SKM-1 (cell line): ENCODE results near the gene VGLL4.
"Not testable (repeated sequence)": the region's sequence is repeated elsewhere in the genome, so short reads cannot be mapped to it uniquely, and the experiment has no call there.

Experiments
- DNase-seq: peaks from one replicate; lab custom pipeline; 2025; ENCODE audit not compliant: unreplicated experiment; lab: John Stamatoyannopoulos, UW

Gene VGLL4

DNA sequence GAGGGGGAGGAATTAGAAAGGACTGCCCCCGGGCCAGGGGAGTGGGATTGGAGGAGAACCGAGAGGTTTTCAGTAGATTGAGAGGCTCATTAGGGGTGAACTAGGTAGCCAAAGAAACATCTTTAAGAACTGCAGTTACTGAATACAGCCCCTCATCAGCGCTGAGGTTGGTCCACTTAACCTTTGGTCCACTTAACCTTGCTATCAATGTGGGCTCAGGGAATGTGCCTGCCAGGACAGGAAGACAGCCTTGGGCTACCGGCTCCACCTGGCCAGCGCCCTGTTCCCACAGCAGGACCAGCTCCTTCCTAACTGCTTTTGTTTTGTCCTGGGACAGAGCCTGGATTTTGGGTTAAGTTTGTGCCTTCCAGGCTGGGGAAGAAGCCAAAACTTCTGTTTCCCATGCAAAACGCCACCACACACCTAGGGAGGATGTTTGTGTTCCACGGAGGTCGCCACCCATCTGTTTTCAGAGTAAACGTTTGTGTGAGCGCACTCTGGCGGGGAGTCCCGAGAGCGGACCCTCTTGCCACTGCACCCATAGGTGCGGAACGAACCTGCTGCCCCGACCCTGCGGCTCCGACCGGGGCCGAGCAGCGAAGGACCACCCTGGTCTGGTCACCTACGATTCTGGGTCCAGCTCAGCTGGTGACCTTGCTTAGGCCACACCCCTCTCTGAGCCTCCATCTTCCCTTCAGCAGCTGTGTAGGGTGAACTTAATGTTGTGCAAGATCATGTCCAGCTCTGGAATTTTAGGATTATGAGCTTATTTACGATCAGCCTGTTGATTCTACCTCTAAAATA is 107.4 kb downstream of the VGLL4 start:
- no peak for DNase-seq

DNA sequence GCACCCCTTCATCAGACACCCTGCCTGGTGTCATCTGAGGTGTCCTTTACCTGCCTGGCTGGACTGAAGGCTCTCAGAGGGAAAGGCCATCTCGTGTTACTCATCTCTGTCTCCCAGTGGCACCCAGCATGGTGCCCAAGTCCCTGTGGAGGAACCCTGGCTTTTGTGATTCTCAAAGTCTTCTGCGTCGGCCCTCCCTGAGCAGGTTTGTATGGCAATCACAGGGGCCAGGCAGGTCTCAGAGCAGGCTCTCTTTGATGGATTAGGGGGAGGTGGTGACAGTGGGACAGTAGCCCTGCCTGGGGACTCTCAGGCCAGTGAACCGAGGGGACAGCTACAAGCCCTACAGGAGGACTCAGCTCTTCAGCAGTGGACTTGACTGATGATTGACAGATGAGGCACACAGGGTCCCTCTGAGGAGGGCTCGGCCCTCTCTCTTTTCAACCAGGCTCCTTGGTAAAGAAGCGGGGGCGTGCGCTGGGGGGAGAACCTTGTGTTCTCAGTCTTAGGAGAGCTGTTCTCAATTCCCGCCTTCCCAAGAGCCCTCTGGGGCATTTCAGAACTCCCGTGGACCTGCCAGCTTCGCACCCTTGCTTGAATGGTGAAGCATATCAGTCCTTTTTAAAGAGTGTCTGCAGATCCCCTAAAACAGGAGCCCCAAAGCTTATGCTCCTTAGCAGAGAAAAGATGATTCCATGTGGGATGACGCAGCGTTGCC is 108.3 kb downstream of the VGLL4 start:
- DNase-seq = no peak

DNA sequence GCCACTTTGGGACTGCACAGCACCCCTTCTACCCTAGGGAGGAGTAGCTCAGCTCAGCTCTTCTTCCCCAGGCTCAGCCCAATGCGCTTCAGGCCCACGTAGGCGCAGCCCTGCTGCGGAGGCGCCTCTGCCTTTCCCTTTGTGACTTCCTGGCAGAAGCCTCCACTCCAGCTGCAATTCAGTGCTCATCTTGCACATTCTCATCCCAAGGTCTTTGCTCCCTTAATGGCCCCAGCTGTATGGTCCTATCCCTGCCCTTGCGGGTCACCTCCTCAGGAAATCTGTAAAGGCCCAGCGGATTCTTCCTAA is 109.0 kb downstream of the VGLL4 start:
- DNase-seq = no peak

DNA sequence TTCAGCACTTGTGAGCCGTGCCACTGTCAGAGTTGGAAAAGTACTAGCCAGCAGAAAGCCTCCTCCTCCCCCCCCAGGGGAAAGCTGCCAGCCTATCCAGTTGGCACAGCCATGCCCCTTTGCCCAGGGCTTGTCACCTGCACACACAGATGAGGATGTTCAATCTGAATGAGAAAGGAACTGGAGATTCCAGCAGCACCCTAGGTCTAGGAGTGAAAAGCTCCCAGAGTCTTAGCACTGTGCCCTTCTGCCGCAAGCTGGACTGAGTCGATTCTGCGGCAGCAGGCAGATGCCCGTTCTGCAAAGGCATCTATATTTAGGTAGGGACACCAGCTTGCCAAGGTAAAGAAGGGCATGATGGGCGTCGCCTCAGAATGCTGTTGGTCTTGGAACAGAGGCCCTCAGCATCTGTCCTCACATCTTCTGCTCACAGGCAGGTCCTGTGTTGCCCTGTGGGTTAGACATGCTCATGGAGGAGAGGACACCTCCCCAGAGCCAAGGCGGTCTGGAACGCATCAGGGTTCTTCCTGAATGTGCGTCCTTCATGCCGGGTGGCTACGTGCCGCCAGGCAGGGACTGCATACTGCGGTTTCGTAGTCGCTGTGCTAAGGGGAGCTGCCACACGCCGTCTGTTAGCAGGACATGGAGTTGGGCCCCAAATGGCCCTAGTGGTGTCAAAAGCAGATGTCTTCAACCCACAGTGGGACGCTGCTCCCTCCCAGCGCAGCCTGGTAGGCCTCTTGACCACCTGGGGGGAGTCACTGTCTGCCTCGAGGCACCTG is 109.5 kb downstream of the VGLL4 start:
- no peak for DNase-seq

DNA sequence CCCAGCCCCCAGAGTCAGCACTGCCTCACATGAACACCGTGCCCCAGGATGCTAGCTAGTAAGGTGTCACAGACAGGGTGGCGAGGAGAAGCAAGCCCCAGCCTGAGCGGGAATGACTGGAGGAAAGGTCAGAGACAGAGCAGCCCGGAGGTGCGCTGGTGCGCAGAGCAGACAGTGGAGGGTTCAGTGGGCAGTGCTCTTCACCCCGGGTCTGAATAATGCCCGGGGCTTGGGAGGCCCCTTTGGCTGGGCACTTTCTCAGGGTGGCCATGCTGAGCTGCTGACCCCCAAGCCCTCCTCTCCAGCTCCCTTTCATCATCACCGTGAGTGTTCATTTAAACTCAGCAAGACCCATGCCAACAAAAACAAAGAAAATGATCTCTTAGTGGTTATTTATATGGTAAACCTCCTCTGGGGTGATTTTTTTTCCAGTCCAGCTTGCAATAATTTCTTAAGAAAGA is 110.8 kb downstream of the VGLL4 start:
- no peak for DNase-seq

DNA sequence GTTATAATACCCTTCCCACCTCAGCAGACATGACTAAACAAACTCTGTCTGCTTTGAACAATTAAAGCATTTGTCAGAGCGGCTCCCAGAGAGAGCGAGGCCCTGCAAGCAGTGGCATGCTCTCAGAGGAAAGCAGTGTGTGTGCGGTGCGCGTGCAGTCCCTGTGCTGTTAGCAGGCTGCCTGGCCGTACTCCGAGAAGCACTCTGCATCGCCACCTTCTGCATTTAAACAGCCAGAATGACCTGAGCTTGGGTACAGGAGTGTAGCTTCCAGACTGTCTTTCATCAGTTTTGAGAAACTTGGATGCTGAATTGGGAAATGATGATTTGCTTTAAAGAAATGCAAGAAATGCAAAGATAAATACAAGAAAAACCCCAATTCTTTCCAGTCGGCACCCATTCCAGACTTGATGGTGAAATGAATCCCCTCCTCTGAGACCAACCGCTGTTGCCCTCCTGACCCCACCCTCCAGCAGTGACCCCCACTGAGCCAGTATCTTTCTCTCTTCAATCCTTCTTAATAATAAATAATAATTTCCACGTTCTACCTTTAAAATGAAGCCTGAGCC is 113.5 kb downstream of the VGLL4 start:
- DNase-seq = no peak

DNA sequence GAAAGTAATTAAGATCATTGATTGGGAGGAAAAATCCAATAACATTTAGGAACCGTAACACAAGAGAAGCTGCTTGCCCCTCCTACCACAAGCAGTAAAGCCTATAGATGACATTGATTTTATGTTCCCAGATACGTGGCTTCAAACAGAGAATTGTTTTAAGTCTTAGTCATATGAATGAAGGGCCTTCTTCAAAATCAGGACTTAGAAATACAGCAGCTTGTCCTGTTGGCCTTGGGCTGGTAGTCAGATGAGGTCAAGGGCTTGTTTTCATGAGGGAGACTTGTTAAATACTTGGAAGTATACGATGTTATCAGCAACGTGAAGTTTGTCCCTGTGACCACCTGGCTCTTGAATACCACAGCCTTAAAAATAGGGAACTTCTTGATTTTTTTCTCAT is 114.4 kb downstream of the VGLL4 start:
- no peak for DNase-seq

DNA sequence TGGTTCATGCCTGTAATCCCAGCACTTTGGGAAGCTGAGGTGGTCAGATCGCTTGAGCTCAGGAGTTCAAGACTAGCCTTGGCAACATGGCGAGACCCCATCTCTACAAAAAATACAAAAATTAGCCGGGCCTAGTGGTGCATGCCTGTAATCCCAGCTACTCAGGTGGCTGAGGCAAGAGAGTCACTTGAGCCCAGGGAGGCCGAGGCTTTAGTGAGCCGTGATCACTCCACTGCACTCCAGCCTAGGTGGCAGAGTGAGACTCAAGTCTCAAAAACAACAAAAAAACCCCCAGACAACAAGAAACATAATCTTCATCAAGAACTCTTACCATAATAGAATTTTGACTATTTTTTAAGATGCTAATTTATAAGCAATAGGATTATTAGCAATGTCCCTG is 117.6 kb downstream of the VGLL4 start:
- DNase-seq = not testable (repeated sequence)

DNA sequence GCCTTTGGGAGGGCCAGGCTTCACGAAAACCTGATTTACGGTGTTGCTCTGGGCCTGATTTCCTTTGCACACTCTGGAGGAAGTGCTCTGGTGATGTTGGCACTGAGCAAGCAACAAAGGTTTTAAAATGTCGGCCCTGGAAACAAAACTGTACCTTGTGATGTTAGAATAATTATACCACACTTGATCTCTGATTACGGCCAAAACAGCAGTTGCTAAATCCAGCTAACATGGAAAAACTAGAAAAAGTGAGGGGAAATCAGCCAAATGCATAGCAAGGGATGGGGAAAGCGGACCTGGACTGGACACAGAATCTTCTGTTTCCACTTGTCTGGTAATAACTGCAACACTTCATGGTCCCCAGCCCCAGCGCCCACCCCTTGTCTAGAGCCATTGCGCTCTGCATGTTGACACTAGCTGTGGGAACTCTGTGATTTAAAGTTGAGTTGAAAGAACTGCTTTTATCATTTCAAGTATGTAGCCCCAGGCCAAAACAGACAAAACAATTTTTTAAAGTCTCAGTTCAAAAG is 120.1 kb downstream of the VGLL4 start:
- no peak for DNase-seq

DNA sequence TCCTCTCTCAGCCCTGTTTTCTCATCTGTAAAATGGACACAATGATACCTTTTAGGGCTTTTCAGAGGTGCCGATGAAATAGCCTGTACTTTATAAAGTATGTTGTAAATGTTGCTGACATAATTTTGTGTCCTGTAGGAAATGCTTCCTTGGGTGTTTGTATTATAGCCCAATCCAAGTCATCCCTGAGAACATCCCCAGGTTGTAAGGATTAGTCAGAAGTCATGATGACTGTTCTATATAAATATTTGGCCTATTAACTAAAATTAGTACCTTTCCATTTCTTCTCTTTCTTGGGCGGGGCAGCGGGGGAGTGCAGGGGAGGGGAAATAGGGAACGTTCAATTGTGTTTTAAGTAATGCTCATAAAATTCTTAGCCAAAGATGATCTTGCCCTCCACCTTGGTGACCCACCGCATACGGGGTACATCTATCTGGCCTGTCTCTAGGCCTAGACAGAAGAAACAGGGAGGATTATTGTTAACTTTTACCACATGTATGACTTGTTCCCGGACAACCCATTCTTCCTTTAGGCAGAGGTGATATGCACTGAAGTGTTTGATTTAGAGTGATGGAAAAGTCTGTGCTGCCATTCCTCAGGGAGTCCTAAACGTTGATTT is 120.7 kb downstream of the VGLL4 start:
- DNase-seq = no peak

DNA sequence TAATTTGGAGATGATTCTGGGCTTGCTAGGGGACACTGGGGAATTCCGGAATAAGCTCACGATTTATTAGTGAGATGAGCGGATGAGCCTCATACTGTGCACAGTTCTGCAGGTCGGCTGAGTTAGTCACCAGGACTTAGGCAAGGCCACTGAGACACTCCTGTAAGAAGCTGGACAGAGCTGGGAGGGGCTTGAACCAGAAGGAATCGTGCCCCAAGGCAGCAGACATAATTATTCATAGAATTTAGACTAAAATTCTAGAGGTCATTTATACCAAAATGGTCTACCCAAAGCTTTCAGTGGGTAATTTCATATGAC is 121.4 kb downstream of the VGLL4 start:
- no peak for DNase-seq

DNA sequence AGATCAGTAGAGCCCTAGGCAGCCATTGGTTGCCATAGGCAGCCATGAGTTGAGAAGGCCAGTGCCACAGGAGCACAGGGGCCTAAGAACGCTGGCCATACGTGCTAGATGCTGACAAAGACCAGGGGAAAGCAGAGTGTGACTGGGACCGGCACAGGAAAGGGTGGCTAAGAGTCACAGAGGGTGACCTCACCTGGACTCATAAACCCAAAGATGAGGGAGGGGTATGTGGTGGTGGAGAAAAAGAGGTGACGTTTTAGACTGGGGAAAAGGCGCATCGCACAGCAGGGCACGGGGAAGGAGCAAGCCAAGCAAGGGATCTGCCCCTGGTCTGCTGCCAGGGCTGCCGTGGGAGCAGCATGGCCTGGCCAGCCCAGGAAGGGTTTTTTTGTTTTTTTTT is 122.5 kb downstream of the VGLL4 start:
- DNase-seq = no peak

DNA sequence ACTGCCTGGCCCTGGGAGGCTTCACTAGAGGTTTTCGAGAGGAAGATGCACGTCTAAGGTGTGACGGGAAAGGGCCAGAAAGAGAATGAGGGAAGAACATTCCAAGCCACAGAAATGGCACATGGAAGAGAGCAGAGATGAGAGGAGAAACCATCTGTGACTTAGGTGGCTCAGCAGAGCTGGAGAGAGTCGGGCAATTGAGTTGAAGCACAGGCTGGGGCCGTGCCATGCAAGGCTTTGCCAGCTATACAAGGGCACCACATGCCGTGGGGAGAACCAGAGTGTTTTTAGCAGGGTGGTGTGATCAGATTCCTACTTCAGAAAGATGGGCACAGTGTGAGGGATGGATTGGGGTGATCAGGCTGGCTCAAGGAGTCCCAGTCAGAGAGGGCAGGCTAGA is 126.1 kb downstream of the VGLL4 start:
- no peak for DNase-seq

DNA sequence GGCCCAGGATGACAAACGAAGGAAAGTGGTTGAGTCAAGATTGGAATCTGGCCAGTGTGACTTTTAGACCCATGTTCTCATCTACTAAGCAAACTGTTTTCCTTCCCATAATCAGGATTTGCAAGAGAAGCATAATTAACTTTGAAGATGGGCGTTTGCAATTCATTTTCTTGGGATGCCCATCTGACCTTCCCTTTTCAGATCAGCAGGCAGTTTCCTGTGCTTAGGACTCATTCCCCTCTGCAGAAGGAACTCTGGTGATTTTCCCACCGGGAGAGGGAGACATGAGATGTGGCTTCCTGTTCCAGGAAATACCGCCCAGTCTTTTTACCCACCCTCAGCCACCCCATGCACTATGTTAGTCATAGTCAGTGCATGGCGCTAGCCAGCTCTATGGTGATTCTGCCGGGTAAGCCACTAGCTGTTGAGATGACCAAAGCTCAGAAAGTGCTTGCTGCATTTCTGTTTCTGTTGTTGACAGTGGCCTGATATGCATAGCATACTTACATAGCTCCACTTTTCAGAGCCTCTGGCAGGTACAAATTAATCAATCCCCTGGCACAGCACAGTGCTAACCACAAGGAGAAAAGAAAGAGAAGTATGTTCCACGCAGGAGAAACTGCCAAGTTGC is 129.4 kb downstream of the VGLL4 start:
- no peak for DNase-seq

DNA sequence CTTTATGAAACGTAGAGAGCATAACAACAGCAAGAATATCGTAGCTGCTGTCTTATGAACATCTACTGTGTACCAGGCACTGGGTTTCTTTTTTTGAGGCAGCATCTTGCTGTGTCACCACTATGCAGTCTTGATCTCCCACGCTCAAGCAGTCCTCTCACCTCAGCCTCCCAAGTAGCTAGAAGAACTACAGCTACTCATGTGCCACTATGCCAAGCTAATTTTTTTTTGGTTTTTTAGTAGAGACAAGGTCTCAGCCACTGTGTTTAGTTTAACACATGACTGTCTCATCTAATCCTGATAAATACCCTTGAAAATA is 129.9 kb downstream of the VGLL4 start:
- no peak for DNase-seq

DNA sequence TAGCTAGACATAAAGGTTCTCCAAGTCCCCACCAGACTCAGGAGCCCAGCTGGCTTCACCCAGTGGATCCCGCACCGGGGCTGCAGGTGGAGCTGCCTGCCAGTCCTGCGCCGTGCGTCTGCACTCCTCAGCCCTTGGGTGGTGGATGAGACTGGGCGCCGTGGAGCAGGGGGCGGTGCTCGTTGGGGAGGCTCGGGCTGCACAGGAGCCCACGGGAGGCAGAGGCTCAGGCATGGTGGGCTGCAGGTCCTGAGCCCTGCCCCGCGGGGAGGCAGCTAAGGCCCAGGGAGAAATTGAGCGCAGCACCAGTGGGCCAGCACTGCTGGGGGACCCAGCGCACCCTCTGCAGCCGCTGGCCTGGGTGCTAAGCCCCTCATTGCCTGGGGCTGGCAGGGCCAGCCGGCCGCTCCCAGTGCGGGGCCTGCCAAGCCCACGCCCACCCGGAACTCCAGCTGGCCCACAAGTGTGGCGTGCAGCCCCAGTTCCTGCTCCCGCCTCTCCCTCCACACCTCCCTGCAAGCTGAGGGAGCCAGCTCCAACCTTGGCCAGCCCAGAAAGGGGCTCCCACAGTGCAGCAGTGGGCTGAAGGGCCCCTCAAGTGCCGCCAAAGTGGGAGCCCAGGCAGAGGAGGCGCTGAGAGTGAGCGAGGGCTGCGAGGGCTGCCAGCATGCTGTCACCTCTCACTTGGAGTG is 130.4 kb downstream of the VGLL4 start:
- DNase-seq = not testable (repeated sequence)

DNA sequence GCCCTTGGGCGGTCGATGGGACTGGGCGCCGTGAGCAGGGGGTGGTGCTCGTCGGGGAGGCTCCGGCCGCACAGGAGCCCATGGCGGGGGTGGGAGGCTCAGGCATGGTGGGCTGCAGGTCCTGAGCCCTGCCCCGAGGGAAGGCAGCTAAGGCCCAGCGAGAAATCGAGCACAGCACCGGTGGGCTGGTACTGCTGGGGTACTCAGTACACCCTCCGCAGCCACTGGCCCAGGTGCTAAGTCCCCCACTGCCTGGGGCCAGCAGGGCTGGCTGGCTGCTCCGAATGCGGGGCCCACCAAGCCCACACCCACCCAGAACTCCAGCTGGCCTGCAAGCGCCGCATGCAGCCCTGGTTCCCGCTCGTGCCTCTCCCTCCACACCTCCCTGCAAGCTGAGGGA is 132.1 kb downstream of the VGLL4 start:
- DNase-seq = not testable (repeated sequence)

DNA sequence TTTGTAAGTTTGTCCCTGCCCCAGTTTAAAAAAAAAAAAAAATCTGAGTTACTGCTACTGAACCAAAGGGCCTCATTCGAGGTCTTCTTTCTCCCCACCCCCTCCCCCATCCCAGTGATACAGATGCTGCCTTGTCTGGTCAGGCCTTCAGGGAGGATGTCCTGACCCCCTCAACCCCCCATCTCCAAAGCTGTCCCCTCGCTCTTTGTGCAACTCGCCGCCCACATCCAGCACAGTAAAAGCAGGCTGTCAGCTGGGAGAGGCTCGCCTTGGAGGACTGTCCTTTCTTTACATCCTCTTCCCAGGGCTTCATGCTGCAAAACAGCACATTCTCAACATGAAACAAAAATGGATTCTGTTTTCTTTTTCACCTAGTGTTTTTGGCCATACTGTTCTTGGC is 133.4 kb downstream of the VGLL4 start:
- no peak for DNase-seq

DNA sequence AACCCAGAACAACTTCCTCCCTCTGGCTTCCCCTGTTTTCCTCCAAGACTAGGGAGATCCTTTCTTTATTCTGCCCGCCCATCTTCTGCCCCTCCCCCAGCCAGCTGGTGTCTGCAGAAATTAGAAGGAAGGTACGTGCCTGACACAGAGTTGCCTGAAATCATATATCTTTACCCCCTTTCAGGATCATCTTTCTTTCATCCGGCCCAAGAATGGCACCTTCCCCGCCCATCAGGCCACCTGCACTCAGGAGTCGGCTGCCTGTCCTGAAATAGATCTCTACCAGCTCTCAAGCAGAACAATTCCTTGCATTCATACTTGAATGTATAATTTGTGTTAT is 133.7 kb downstream of the VGLL4 start:
- no peak for DNase-seq
